GM23338 (cell line): ENCODE measurements around the gene TSPO2. TPM values are rescaled to one million over a fixed set of nuclear protein-coding genes. Genes with fewer than 3 reads are reported as not detected.

Source experiments
- ATAC-seq: fragments of 200-7000 bp; cut with Tn5 transposase; 3 replicates; pipeline ENCODE4 v1.9.1; 2020
- DNase-seq: peaks from one replicate; pipeline ENCODE4 v3.0.0-alpha.2; 2015; ENCODE audit warnings: low spot score
- H2AFZ ChIP-seq: fragments of 200-600 bp; sonication (generic); 2 replicates; pipeline ENCODE4 v1.8.0; 2016; ENCODE audit warnings: antibody characterized with exemption, mild to moderate bottlenecking, moderate library complexity
- H3F3A ChIP-seq: fragments of 200-600 bp; sonication (generic); replicated peaks from 2 replicates; pipeline ENCODE4 v1.8.0; 2017; ENCODE audit warnings: antibody characterized with exemption, mixed run types, low read depth
- H3K27ac ChIP-seq: fragments of 200-600 bp; sonication (generic); 2 replicates; pipeline ENCODE4 v1.6.1; 2016; ENCODE audit warnings: low read depth
- H3K27me3 ChIP-seq: fragments of 200-600 bp; sonication (generic); 2 replicates; pipeline ENCODE4 v1.8.0; 2016; ENCODE audit warnings: mild to moderate bottlenecking, mixed run types, moderate library complexity; ENCODE audit not compliant: insufficient read depth
- H3K36me3 ChIP-seq: fragments of 200-600 bp; sonication (generic); 2 replicates; pipeline ENCODE4 v1.8.0; 2016; ENCODE audit warnings: mild to moderate bottlenecking; ENCODE audit not compliant: insufficient read depth
- H3K4me1 ChIP-seq: fragments of 200-600 bp; sonication (generic); 2 replicates; pipeline ENCODE4 v1.8.0; 2016; ENCODE audit warnings: mild to moderate bottlenecking, moderate library complexity; ENCODE audit not compliant: insufficient read depth
- H3K4me2 ChIP-seq: fragments of 200-600 bp; sonication (generic); 2 replicates; pipeline ENCODE4 v1.7.1; 2017; ENCODE audit warnings: mixed run types
- H3K4me3 ChIP-seq: fragments of 200-600 bp; sonication (generic); 2 replicates; pipeline ENCODE4 v1.6.1; 2016; ENCODE audit warnings: mixed run types
- H3K79me2 ChIP-seq: fragments of 200-600 bp; sonication (generic); replicated peaks from 2 replicates; pipeline ENCODE4 v1.8.0; 2017; ENCODE audit warnings: mild to moderate bottlenecking; ENCODE audit not compliant: insufficient read depth
- H3K9me2 ChIP-seq: fragments of 200-600 bp; sonication (generic); 2 replicates; pipeline ENCODE4 v1.8.0; 2017; ENCODE audit not compliant: insufficient read depth
- H4K20me1 ChIP-seq: fragments of 200-600 bp; sonication (generic); replicated peaks from 2 replicates; pipeline ENCODE4 v1.8.0; 2017; ENCODE audit warnings: mild to moderate bottlenecking; ENCODE audit not compliant: insufficient read depth
- H3K27ac Mint-ChIP-seq: 2 replicates; pipeline ENCODE4 v1.8.0; 2020; ENCODE audit warnings: inconsistent platforms, mild to moderate bottlenecking, moderate library complexity, mixed read lengths
- H3K27me3 Mint-ChIP-seq: 3 replicates; pipeline ENCODE4 v1.8.0; 2022; ENCODE audit warnings: low read depth, mild to moderate bottlenecking, moderate library complexity, mixed read lengths, inconsistent platforms; ENCODE audit not compliant: insufficient read depth, poor library complexity
- H3K36me3 Mint-ChIP-seq: 3 replicates; pipeline ENCODE4 v1.8.0; 2021; ENCODE audit warnings: low read depth, mild to moderate bottlenecking, inconsistent platforms, moderate library complexity, mixed read lengths
- H3K4me1 Mint-ChIP-seq: 3 replicates; pipeline ENCODE4 v1.8.0; 2020; ENCODE audit warnings: mild to moderate bottlenecking, inconsistent platforms, mixed read lengths
- H3K4me3 Mint-ChIP-seq: 3 replicates; pipeline ENCODE4 v1.8.0; 2021; ENCODE audit warnings: moderate library complexity, mild to moderate bottlenecking, inconsistent platforms, mixed read lengths
- H3K9me3 Mint-ChIP-seq: 3 replicates; pipeline ENCODE4 v1.8.0; 2020; ENCODE audit warnings: moderate library complexity, mild to moderate bottlenecking, inconsistent platforms, mixed read lengths
- NANOG ChIP-seq: IDR thresholded peaks from 2 replicates; pipeline ENCODE4 v1.6.1; 2016; ENCODE audit warnings: antibody characterized with exemption, borderline replicate concordance
- REST ChIP-seq: IDR thresholded peaks from one replicate; pipeline ENCODE4 v1.6.1; 2018; ENCODE audit warnings: antibody characterized with exemption; ENCODE audit not compliant: unreplicated experiment
- STAT1 ChIP-seq: IDR thresholded peaks from one replicate; pipeline ENCODE4 v1.6.1; 2016; ENCODE audit warnings: antibody characterized with exemption; ENCODE audit not compliant: unreplicated experiment
- ZNF114 ChIP-seq: fragments of 250-450 bp; sonication (Bioruptor Pico); IDR thresholded peaks from 2 replicates; pipeline ENCODE4 v1.5.0; 2020; ENCODE audit warnings: mild to moderate bottlenecking, moderate library complexity
- ZNF331 ChIP-seq: fragments of 250-450 bp; sonication (Bioruptor Pico); IDR thresholded peaks from 2 replicates; pipeline ENCODE4 v1.5.0; 2020; ENCODE audit warnings: low read depth, mild to moderate bottlenecking, moderate library complexity
- polyA plus RNA-seq: library from polyadenylated mRNA; unstranded; fragments of >200 nt; fragmentation: Nextera tagmentation; extraction: Ambion mirVana; gene quantifications from 2 replicates; pipeline ENCODE4 v1.2.1, GENCODE V29; 2016
- total RNA-seq: library from RNA; depleted of rRNA; stranded (reverse); fragments of >200 nt; shearing (Covaris generic); gene quantifications from 2 replicates; pipeline ENCODE4 v1.2.3, GENCODE V29; 2014
- TF ChIP-seq, protein P1 (sequence below), 2 experiments: fragments of 200-600 bp in 1 of 2; sonication (generic) in 1 of 2; conservative IDR thresholded peaks; 2 replicates each; pipeline versions ENCODE4 v1.5.1 to v1.6.1; 2016 to 2017; ENCODE audit warnings: antibody characterized with exemption in 2 of 2, low read depth in 2 of 2, mild to moderate bottlenecking in 2 of 2, moderate library complexity in 1 of 2

The TSPO2 gene
- total and polyA plus RNA-seq, 2 experiments from 2014 or later, result 0.31 TPM; not detected in 1

- H4K20me1 ChIP-seq, result no peaks in the 10 kb centered on the region
- H3K36me3 ChIP-seq, result no peaks in the 10 kb centered on the region; the same call in 1 of the 2 replicates
- H3K4me2 ChIP-seq, result no peak overlapping the region
- Mint-ChIP-seq H3K9me3 (no peaks in the 10 kb centered on the region), H3K4me3 (no peak overlapping the region), H3K36me3 (no peaks in the 10 kb centered on the region), H3K4me1 (peaks cover 4% of the 10 kb centered on the region; the same call in 1 of the 3 replicates), H3K27ac (no peak overlapping the region), H3K27me3 (peaks cover 2% of the 10 kb centered on the region)
- DNase-seq (no peak), ATAC-seq (no peak)
- no peaks in the 10 kb centered on the region for H3F3A ChIP-seq
- H3K27ac ChIP-seq, result no peak overlapping the region
- no peak overlapping the region for H3K4me3 ChIP-seq
- no peaks in the 10 kb centered on the region for H3K27me3 ChIP-seq
- H2AFZ ChIP-seq, result no peak overlapping the region
- no peaks in the 10 kb centered on the region for H3K9me2 ChIP-seq
- no peaks in the 10 kb centered on the region; the same call in 1 of the 2 replicates for H3K4me1 ChIP-seq
- no peaks in the 10 kb centered on the region for H3K79me2 ChIP-seq
- no peak for TF ChIP-seq STAT1
These were observed 3.4 kb downstream of the TSPO2 start for GRCh38 chr6:41045664-41046063.

DNA sequence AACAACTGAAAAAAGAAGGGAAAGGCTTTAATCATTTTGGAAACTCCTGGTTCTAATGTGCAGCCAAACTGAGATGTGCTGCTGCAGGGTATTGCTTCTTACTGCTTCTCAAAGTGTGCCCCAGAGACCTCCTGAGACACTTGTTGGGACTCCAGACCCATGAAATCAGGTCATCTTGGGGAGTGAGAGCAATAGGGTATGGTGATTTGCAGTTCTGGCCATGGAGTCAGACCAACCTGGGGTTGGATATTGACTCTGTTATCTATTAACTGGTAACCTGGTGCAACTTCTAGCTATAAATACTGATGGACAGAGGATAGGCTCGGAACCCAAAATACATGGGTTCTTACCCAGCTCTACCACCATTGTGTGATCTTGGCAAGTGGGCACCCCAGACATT lies 3.8 kb downstream of the TSPO2 start:
- no peak overlapping the region for H3K27ac Mint-ChIP-seq
- H3K27me3 Mint-ChIP-seq, result peaks cover 2% of the 10 kb centered on the region
- H4K20me1 ChIP-seq, result no peaks in the 10 kb centered on the region
- no peak overlapping the region for H3K4me2 ChIP-seq
- H3K79me2 ChIP-seq, result no peaks in the 10 kb centered on the region
- no peaks in the 10 kb centered on the region for H3K27me3 ChIP-seq
- peaks cover 4% of the 10 kb centered on the region; the same call in 1 of the 3 replicates for H3K4me1 Mint-ChIP-seq
- H3K4me1 ChIP-seq, result no peaks in the 10 kb centered on the region; the same call in 1 of the 2 replicates
- no peak for DNase-seq
- no peak overlapping the region for H3K27ac ChIP-seq
- no peak overlapping the region for H3K4me3 ChIP-seq
- no peak for ATAC-seq
- no peak overlapping the region for H3K4me3 Mint-ChIP-seq
- no peaks in the 10 kb centered on the region; the same call in 1 of the 2 replicates for H3K36me3 ChIP-seq
- TF ChIP-seq NANOG (no peak), STAT1 (no peak), ZNF114 (CRISPR knock-in tag) (no peak)
- TF ChIP-seq, protein P1, sequence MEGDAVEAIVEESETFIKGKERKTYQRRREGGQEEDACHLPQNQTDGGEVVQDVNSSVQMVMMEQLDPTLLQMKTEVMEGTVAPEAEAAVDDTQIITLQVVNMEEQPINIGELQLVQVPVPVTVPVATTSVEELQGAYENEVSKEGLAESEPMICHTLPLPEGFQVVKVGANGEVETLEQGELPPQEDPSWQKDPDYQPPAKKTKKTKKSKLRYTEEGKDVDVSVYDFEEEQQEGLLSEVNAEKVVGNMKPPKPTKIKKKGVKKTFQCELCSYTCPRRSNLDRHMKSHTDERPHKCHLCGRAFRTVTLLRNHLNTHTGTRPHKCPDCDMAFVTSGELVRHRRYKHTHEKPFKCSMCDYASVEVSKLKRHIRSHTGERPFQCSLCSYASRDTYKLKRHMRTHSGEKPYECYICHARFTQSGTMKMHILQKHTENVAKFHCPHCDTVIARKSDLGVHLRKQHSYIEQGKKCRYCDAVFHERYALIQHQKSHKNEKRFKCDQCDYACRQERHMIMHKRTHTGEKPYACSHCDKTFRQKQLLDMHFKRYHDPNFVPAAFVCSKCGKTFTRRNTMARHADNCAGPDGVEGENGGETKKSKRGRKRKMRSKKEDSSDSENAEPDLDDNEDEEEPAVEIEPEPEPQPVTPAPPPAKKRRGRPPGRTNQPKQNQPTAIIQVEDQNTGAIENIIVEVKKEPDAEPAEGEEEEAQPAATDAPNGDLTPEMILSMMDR (conservative IDR thresholded peaks at IDR 0.05; ENCODE audit: low read depth in 2 of 2), result no peak
- H3K9me2 ChIP-seq, result no peaks in the 10 kb centered on the region
- no peaks in the 10 kb centered on the region for H3K9me3 Mint-ChIP-seq
- H3F3A ChIP-seq, result no peaks in the 10 kb centered on the region
- no peak overlapping the region for H2AFZ ChIP-seq
- no peaks in the 10 kb centered on the region for H3K36me3 Mint-ChIP-seq

DNA sequence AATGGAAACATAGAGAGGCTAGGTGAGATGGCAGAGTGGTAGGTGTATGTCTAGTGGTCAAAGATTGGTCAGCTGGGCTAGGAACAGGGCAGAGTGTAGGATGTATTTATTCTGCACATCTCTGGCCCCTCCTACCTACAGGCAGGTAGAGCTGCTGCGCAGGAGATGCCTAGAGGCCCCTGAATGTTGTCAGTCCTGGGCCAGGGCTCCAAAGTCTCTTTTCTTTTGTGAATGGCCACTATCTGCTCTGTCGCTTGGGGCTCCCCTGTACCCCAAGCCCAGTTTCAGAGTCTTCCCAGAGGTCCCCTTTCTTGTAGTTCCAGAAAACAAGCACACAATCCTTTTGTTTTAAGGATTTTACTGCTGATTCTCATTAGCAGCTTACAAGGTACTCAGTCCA lies 5.0 kb downstream of the TSPO2 start:
- H3K9me2 ChIP-seq, result no peaks in the 10 kb centered on the region
- no peaks in the 10 kb centered on the region for H3K36me3 ChIP-seq
- peaks cover 5% of the 10 kb centered on the region for H3K4me1 ChIP-seq
- H4K20me1 ChIP-seq, result no peaks in the 10 kb centered on the region
- no peak overlapping the region for H3K4me2 ChIP-seq
- Mint-ChIP-seq H3K36me3 (no peaks in the 10 kb centered on the region), H3K9me3 (no peaks in the 10 kb centered on the region), H3K4me1 (peaks cover 9% of the 10 kb centered on the region), H3K4me3 (no peak overlapping the region), H3K27me3 (peaks cover 2% of the 10 kb centered on the region), H3K27ac (no peak overlapping the region)
- no peak overlapping the region for H3K4me3 ChIP-seq
- DNase-seq (no peak), ATAC-seq (no peak)
- H2AFZ ChIP-seq, result no peak overlapping the region
- no peaks in the 10 kb centered on the region for H3K79me2 ChIP-seq
- H3K27ac ChIP-seq, result no peak overlapping the region
- no peaks in the 10 kb centered on the region for H3K27me3 ChIP-seq
- no peaks in the 10 kb centered on the region for H3F3A ChIP-seq
- TF ChIP-seq REST (no peak), ZNF331 (CRISPR knock-in tag) (no peak)
